DMS 273 treated with DMSO at 0.1 percent for 48 hours (cell line): ENCODE results near the gene PTCH2.
"Not testable (repeated sequence)": the region's sequence is repeated elsewhere in the genome, so short reads cannot be mapped to it uniquely, and the experiment has no call there.

Experiments used
- DNase-seq: peaks from one replicate; lab custom pipeline; 2025; lab: John Stamatoyannopoulos, UW

The PTCH2 gene

DNA sequence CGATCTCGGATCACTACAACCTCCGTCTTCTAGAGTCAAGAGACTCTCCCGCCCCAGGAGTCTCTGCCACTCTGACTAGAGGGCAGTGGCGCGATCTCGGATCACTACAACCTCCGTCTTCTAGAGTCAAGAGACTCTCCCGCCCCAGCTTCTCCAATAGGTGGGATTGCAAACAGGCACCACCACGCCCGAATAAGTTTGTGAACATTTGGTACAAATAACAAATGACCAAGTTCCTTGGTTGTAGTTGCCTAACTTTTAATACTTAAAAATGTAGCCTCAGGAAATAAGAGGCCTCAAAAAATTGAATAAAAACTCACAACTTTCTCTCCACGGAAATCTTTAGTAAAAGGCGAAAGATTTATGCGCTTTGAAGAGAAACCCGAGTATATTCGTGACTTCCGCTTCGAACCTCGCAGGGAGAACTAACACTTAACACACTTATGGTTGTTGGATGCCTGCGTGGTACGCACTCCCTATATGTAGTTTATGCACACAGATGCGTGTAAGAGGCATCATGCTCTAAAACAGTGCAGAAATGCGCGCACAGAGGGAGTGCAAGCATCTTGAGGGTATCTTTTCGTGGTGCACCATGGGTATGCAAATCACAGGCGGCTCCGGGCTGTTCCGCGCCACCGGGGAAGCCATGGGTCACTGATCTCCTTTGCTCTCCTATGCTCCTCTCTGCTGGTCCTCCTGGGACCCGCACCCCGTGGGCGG, 23.3 kb downstream of the PTCH2 start:
- peak; percentile 78 for DNase-seq

DNA sequence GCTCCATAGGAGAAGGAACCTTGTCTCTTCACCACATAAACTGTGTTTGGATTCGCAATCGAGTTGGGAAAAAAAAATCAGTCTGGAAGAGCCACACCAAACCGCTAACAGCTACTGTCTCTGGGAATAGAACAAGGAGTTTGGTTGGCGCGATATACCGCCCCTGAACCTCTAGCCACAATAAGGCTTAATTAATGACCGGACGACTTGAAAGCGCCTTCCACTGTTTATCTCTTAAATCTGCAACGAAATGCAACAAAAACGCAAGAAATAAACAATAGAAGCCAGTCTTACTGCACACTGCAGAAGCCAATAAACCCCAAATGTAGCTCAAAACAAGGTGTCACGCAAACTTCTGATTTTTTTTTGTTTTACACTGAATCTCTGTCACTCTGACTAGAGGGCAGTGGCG, 23.9 kb downstream of the PTCH2 start:
- peak; percentile 78 for DNase-seq

DNA sequence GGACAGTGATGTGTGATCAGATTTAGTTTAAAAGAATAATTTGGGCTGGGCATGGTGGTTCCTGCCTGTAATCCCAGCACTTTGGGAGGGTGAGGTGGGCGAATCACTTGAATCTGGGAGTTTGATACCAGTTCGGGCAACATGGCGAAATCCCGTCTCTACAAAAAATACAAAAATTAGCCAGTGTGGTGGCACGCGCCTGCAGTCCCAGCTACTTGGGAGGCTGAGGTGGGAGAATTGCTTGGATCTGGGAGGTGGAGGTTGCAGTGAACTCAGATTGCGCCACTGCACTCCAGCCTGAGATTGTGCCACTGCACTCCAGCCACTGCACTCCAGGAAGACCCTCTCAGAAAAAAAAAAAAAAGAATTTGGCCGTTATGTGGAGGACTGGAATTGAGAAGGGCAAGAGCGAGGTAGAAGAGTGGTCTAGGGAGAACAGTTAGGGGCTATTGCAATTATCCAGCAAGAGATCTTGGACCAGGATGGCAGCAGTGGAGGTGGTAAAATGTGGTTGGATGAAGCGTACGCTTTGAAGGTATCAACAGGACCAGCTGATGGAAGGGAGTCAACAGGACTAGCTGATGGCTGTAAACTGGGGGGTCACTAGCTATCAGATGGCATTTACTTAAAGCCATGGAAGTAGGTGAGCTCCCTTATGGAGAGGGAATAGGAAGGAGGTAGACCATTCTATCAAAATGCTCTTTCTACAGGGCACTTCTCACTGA, 25.1 kb downstream of the PTCH2 start:
- no peak for DNase-seq

DNA sequence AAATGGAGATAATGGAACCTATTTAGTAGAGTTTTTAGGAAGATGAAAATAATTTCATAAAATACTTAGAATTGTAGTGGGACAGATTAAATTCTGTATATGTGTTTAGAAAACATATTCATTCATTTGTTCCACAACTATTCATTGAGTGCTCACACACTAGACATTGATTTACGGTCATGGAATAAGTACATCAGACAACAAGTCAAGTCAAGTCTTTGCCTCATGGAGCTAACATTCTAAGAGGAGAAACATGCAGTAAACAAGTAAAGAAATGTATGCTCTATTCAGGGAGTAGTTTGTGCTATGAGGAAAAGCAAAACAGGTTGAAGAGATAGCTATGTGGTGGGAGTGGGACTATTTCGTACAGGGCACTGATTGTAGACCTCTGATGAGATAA, 25.7 kb downstream of the PTCH2 start:
- DNase-seq, result no peak

DNA sequence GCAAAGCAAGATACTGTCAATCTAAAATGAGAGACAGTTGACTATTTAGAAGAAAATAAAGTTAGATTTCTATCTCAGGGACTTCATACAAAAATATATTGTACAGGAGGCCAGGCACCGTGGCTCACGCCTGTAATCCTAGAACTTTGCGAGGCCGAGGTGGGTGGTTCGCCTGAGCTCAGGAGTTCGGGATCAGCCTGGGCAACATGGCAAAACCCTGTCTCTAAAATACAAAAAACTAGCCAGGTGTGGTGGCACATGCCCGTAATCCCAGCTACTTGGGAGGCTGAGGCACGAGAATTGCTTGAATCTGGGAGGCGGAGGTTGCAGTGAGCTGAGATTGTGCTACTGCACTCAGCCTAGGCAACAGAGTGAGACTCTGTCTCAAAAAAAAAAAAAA, 27.1 kb downstream of the PTCH2 start:
- DNase-seq, result not testable (repeated sequence)

DNA sequence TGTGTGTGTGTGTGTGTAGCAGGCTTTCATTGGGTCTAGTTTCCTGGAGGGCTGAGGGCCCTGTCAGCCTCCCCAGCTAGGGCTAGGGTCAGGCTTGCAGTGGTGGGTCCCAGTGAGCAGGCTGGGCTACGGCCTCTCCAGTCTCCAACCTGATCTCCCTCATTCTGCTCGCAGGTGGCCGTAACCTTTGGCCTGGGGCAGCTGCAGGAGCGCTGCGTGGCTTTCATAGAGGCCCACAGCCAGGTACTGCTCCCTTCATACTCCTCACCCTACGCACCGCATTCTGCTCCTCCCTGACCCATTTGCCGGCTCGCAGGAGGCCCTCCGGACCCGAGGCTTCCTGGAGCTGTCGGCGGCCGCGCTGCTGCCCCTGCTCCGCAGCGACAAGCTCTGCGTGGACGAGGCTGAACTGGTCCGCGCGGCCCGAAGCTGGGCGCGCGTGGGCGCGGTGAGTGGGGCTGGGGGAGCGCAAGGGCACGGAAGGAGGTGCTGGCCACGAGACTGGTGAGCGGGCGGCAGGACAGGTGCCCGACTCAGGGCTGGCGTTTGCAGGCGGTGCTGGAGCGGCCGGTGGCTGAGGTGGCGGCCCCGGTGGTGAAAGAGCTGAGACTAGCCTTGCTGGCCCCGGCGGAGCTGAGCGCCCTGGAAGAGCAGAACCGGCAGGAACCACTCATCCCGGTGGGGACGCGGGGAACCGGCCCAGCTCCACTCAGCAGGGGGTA, 30.1 kb downstream of the PTCH2 start:
- DNase-seq, result no peak

DNA sequence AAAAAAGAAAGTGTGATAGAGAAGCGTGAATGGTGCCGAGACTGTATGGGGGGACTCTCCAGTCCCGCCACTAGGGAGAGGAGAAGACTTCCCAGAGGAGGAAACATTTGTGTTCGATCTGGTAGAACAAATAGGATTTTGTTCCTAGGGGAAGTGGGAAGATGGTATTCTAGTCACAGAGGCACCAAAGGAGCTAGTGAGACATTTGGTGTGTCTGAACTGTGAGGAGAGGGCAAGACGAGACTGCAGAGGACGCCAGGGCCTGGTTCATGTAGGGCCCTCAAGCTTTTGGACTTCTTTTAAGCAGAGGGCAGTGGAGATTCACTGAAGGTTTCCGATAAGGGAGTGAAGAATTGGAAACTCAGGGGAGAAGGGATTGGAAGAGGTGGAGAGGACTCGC, 31.8 kb downstream of the PTCH2 start:
- no peak for DNase-seq

DNA sequence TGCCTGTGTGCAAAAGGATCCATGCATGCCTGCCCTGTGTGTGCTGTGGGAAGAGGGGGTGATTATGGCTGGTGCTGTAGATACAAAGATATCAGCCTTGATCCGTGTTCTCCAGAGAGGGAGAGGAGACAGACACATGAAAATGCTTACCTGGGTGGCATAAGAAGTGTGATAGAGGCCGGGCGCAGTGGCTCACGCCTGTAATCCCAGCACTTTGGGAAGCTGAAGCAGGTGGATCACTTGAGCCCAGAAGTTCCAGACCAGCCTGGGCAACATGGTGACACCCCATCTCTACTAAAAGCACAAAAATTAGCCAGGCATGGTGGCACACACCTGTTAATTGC, 32.3 kb downstream of the PTCH2 start:
- not testable (repeated sequence) for DNase-seq

DNA sequence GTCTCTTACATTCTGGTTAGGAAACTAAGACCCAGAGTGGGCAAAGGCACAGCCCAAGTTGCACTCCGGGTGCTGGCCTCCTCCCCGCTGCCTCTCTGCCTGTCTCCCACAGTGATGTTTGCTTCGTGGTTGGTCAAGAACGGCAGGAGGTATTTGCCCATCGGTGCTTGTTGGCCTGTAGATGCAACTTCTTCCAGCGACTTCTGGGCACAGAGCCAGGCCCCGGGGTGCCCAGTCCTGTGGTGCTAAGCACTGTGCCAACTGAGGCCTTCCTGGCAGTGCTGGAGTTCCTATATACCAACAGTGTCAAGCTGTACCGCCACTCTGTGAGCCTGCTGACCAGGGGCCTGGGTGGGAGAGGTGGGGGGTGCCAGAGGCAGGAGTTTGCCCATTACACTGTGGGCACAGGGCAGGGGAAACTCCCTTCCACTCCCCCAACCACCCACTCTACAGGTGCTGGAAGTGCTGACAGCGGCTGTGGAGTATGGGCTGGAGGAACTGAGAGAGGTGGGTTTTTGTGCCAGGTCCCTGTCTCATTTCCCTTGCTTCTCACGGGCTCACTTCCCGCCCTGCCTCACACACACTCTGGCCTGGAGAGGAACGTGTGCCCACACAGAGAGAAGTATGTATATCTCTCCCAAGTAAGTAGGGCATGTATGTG, 32.8 kb downstream of the PTCH2 start:
- no peak for DNase-seq

DNA sequence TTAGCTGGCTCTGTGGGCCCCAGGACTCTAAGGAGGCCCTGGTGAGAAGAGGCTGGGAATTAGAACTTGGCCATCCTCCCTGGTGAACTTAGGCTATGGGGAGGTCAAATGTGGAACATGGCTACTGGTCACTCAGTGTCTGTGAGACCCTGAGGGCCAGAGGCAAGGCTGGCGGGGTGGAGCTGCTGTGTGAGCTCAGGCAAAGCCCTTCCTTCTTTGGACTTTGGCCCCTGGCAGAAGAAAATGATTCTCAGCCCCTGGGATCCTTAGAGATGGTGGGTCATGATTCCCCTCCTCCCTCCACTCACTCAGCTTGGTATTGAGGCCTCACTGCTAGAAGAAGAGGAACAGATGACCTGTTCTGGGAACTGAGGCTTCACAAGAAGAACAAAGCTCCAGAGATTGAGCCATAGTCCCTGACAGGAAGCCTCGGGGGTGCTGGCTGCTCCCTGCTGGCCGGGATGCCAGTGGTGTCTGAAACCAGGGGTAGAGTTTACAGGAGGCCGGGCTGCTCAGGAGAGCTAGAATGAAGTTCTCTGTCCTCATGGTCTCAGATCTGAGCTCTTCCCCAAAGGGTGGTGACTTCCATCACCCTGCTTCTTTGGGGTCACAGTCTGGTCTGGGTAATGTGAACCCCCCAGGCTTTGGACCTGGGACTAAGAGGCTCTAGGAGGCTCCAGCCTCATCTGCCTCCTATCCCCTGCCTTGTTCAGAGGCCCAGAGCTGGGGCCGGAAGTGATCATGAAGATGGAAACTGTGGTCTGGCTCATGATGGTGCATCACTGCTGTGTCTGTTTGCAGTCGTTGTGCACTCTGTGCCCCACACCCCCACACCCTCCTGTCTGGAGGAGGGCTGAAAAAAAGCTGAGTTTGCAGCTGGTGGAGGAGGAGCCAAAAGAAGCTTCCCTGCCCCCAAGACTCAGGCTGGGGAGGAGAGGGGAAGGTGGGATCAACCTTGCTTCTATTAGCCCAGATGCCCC, 33.8 kb downstream of the PTCH2 start:
- DNase-seq, result no peak

DNA sequence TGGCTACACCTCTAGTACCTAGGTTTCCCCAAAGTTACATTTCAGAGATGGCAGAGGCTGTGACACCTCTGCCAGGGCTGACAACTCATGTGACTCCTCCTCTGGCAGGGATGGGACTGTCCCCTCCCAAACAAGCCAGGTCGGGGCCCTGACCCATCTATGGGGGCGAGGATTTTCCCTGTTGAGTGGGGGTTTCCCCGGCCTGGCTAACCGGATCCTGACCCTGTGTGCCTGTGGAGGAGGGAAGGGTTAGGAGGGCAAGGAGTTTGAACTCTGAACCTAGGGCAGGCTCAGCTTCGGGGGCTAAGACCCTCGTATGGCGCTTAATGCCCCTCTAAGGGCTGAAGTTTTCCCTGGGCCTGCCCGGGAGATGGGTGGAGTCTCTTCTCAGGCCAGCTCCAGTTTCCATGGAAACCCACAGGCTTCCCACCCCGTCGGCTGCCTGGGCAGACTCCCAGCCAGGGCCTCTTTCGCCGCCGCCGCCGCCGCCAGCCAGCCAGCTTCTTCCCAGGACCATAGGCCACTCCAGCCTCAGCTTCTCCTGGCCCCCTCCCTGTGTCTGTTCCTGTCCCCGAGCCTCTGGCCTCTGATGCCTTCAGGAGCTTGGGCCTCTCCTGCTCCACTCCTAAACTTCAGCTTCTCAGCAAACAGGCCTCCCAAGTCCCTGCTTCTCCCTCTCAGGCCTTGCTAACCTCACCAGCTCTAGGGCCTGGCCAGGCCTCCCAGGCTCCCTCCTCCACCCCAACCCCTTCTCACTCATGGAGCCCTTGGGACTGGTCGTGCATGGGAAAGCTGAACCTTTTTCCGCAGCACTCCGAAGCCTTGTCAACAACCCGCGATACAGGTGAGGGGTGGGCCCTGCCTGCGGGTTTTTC, 34.8 kb downstream of the PTCH2 start, which contains the start of gene BTBD19:
Gene BTBD19, plus strand, starts transcription at position 461 of the 875 bp plus-strand sequence. Its CDS starts 298 bp downstream, at position 759.
- DNase-seq, result no peak

DNA sequence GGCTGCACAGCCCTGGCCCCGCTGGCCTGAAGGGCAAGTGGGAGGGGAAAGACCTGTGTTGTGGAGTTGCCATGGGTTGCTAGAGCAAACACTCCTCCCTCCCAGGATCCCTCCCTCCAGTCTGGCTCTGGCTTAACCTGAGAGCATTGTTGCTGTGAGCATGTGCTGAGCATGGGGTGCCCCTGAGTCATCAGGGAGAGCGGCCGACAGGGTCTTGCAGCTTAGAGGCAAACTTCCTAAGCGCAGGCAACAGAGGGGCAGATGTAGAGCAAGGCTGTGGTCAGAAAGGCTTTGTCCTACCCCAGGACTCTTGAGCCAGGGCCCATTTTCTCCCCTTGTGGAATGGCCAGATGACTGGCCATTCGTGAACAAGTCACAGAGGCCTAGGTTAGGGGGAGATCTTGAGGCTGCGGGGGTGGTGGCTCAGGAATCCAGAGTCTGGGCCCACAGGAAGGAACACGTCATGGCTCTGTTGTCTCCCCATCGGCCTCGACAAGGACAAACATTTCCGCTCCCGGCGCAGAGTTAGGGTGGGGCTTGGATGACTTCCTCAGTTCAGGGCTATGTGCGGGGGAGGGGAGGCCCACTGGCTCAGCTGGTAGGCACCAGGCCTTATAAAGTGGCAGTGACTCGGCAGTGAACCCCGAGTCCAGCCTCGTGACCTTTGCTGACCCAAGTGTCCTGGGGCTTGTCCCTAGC, 35.5 kb downstream of the PTCH2 start:
- DNase-seq, result no peak

DNA sequence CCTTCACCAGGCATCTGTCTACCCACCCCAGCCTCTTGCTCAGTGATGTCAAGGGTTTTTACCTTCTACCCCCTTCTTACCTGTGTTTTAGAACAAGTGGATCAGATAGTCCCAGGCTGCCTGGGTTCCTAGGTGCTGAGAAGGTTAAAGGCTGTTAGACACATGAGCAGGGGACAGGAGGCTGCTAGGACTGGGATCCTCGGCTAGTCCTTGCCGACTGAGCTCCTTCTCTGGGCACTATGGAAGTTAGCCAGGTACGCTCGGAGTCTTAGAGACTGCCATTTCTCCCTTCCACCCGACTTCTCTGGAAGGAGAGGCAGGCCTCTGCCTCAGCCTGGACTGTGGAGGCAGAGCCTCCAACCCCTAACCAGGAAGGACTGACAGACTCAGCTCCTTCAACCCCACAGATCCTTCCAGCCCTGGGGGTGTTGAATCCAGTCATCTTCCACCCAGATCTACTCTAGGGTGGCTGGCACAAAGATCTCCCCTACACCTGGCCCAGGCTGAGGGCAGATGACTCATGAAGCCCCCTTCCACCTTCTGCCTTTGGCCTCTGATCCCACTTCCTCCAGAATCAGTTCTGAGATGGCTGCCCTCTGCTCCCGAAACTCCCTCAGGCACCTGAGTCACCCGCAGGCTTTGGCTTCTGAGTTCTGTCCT, 36.2 kb downstream of the PTCH2 start, which contains the start of gene DYNLT4:
Gene DYNLT4, minus strand, starts transcription at position 648 of the 660 bp plus-strand sequence. CDS start 683 bp downstream, outside the sequence.
- DNase-seq, result no peak

DNA sequence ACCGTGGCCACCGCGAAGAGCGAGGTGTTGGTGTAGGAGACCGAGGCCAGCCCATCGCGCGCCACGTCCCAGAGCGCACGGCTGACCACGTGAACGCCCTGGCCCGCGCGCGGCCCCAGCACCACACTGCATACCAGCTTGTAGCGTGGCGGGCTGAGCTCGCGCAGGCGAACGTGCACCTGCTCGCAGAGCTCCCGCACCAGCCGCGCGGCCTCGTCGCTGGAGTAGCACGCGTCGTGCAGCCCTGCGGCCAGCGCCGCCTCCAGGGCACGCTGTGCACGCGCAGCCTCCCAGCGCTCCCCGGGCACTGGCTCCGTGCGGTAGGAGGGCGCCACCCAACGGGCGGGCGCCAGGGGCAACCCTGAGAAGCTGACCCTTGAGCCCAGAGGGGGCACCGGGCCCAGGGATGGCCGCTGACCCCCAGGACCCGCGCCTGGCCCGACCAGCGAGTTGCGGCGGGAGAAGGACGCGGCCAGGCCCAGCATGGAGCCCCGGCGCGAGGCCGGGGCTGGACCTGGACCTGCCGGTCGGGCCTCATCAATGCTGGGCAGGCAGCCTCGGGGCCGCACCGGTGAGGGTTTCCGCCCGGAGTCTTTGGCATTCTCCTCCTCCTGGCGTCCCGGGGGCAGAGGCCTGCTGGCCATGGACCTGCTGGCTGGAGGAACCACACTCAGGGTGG, 36.9 kb downstream of the PTCH2 start:
- DNase-seq, result no peak

DNA sequence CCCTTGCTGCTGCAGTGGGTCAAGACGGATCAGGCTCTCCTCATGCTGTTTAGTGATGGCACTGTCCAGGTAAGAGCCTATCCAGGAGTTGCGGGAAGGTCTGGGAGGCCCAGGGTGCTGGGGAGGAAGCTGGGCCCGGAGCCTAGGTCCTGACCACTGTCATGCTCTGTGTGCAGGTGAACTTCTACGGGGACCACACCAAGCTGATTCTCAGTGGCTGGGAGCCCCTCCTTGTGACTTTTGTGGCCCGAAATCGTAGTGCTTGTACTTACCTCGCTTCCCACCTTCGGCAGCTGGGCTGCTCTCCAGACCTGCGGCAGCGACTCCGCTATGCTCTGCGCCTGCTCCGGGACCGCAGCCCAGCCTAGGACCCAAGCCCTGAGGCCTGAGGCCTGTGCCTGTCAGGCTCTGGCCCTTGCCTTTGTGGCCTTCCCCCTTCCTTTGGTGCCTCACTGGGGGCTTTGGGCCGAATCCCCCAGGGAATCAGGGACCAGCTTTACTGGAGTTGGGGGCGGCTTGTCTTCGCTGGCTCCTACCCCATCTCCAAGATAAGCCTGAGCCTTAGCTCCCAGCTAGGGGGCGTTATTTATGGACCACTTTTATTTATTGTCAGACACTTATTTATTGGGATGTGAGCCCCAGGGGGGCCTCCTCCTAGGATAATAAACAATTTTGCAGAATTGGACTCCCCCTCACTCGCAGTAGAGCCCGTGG, 37.6 kb downstream of the PTCH2 start:
- no peak for DNase-seq

DNA sequence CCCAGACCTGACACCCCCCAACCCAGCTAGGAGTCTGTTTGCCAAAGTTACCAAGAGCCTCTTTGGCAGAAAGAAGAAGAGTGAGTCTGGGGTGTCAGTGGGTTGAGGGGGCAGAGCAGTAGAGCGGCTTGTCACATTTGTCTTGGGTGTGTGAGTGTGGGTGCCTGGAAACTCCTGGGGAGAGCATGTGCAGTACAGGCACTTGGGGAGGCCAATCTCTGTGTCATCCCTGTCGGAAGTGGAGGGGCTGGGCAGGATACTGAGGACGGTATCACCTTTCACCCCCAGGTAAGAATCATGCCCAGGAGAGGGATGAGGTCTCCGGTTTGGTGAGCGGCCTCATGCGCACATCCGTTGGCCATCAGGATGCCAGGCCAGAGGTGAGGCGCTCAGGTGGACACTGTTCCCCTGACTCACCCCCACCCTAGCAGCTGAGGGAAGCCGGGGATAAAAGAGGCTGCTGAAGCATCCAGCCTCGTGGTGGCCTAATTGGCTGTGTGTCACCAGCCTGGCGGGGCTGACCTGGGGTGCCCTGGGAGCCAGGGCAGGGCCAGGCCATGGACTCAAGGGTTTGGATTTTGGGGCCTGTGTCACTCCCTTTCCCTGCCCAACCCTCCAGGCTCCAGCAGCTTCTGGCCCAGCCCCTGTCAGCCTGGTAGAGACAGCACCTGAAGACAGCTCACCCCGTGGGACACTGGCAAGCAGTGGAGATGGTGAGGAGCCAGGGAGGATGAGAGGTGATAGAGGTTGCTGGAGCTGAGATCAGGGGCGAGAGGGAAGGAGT, 39.5 kb downstream of the PTCH2 start:
- no peak for DNase-seq

DNA sequence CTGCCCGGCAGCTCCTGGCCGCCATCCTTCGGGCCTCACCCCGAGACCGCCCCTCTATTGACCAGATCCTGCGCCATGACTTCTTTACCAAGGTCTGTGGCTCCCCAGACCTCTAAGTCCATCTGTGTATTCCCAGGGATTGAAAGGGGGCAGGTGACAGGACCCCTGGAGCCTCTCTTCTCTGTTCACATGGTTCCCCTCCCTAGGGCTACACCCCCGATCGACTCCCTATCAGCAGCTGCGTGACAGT, 40.1 kb downstream of the PTCH2 start:
- DNase-seq, result no peak
